D341Med (cell line): ENCODE measurements around the gene TMEM130.
A peak's percentile ranks its signal among the peaks of the same experiment; 100 is the strongest.

ENCODE experiments used
- DNase-seq: peaks from one replicate; pipeline ENCODE4 v3.0.0; 2012; ENCODE audit warnings: low spot score

TMEM130 gene

GRCh38 chr7:98841179-98841997 is 28.4 kb downstream of the TMEM130 start:
- DNase-seq: peak; percentile 83

- DNase-seq: no peak
Measured at GRCh38 chr7:98840722-98841121, 29.1 kb downstream of the TMEM130 start.

GRCh38 chr7:98840096-98840495 is 29.7 kb downstream of the TMEM130 start:
- no peak for DNase-seq

- no peak for DNase-seq
Measured at GRCh38 chr7:98837630-98837972, 32.2 kb downstream of the TMEM130 start.

- peak; percentile 78 for DNase-seq
Measured at GRCh38 chr7:98836811-98837629, 32.8 kb downstream of the TMEM130 start.

GRCh38 chr7:98834949-98835348 is 34.9 kb downstream of the TMEM130 start:
- DNase-seq: no peak

- DNase-seq: no peak
Measured at GRCh38 chr7:98833022-98833421, 36.8 kb downstream of the TMEM130 start.

GRCh38 chr7:98831641-98832221 is 38.1 kb downstream of the TMEM130 start:
- no peak for DNase-seq

- no peak for DNase-seq
Measured at GRCh38 chr7:98830972-98831548, 38.8 kb downstream of the TMEM130 start.

- DNase-seq: no peak
Measured at GRCh38 chr7:98828368-98828767, 41.4 kb downstream of the TMEM130 start.

GRCh38 chr7:98827258-98827657 is 42.6 kb downstream of the TMEM130 start:
- no peak for DNase-seq

GRCh38 chr7:98826811-98827231 is 43.0 kb downstream of the TMEM130 start:
- peak; percentile 90 for DNase-seq

GRCh38 chr7:98826387-98826786 is 43.4 kb downstream of the TMEM130 start:
- DNase-seq: no peak

GRCh38 chr7:98823226-98823625 is 46.6 kb downstream of the TMEM130 start:
- DNase-seq: no peak

GRCh38 chr7:98821348-98821747 is 48.5 kb downstream of the TMEM130 start:
- no peak for DNase-seq

- no peak for DNase-seq
Measured at GRCh38 chr7:98816967-98817710, 52.7 kb downstream of the TMEM130 start.

- DNase-seq: no peak
Measured at GRCh38 chr7:98816241-98816640, 53.6 kb downstream of the TMEM130 start.

GRCh38 chr7:98815313-98815712 is 54.5 kb downstream of the TMEM130 start:
- no peak for DNase-seq

- DNase-seq: no peak
Measured at GRCh38 chr7:98811299-98811698, 58.5 kb downstream of the TMEM130 start.

- DNase-seq: peak; percentile 87
Measured at GRCh38 chr7:98810153-98810802, 59.5 kb downstream of the TMEM130 start.

GRCh38 chr7:98808751-98809460 is 60.9 kb downstream of the TMEM130 start:
- DNase-seq: no peak
